GM21576 (cell line): ENCODE results near the gene PIK3CA.
"Not testable (repeated sequence)": the region's sequence is repeated elsewhere in the genome, so short reads cannot be mapped to it uniquely, and the experiment has no call there.

Experiments used
- ATAC-seq: cut with Tn5 transposase; IDR thresholded peaks from one replicate; pipeline ENCODE4 v1.9.1; 2021; ENCODE audit warnings: mild to moderate bottlenecking, moderate library complexity; ENCODE audit not compliant: unreplicated experiment

Gene PIK3CA

DNA sequence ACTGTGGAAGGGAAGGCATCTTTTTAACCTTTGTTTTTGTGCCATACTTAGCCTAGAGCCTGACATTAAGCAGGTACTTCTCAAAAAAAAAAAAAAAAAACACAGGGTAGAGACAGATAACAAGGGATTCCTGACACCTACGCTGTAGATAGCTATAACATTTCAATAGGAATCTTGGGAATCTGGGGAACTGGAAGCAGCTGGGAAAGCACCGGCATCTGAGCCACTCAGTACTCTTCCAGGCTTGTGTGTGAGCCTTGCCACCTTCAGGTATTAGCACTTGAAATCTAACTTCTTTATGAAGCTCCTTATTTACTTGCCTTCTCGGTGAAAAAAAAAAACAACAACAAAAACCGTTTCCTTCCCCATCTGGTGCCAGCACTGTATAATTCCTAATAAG is 46.8 kb downstream of the PIK3CA start:
- no peak for ATAC-seq

DNA sequence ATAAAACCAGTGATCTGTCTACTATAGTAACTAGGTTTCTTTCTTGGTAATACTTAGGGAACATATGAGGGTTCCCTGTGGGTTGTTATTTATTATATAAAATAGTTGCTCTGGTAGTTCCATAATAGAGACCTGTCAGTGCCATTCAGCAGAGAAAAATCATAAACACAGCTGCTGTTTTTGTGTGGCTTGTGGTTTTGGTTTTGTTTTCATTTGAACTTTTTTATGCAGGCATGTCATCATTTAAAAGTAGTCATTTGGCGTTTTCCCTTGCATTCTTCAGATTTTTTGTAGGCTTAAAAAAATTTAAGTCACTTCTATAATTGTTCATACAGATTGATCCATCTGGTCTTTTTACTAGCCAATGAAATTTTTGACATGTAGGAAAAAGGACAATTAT is 47.9 kb downstream of the PIK3CA start:
- ATAC-seq = peak; percentile 86

DNA sequence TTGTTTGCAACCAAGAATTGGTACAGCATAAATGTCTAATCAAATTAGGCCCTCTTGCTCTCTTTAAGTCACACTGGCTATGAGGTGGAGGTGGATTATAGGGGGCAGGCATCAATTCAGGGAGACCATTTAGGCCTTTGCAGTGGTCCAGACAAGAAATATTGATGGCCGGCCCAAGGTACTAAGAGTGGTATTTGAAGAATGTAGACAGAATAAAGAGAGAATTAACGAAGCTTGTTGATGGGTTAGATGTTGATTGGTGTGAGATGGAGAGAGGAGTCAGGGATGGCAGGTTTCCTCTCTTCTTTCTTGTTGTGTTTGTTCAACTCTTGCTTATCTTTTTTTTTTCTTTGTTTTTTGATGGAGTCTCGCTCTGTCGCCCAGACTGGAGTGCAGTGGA is 48.5 kb downstream of the PIK3CA start:
- ATAC-seq = no peak

DNA sequence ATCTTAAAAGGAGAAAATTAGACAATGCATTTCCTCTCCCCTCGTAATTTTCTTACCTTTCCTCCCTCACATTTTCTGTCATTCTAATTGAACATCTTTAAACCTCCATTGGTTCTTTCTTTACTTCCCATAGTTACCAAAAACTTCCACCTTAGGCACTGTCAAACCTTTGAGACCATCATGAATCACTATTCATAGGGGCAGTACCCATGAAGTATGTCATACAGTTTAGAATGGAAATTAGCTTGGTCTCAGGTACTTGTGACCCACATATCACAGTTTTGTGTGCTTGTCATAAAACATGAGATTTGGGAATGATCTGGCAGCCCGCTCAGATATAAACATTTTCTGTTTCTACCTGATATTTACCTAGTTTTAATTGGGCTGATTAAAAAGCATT is 52.6 kb downstream of the PIK3CA start:
- no peak for ATAC-seq

- not testable (repeated sequence) for ATAC-seq
These were observed 67.4 kb downstream of the PIK3CA start for GRCh38 chr3:179215550-179215949.

GRCh38 chr3:179218213-179218612 is 70.1 kb downstream of the PIK3CA start:
- not testable (repeated sequence) for ATAC-seq

DNA sequence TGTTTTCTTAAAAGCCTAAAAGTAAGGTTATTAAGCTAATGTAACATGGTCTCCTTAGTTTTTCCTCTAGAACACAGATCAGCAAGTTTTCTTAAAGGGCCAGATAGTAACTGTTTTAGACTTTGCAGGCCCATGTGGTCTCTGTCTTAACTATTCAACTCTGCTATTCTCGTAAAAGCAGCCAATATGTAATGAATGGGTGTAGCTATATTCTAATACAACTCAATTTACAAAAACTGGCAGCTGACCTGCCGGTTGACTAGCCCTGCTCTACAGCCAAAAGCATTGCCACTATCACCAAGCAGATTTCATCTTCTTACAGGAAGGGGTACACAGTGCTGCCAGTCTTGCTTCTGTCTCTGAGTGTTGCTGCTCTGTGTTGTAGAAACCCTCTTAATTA is 75.4 kb downstream of the PIK3CA start:
- no peak for ATAC-seq

GRCh38 chr3:179224584-179224983 is 76.4 kb downstream of the PIK3CA start:
- ATAC-seq = no peak

DNA sequence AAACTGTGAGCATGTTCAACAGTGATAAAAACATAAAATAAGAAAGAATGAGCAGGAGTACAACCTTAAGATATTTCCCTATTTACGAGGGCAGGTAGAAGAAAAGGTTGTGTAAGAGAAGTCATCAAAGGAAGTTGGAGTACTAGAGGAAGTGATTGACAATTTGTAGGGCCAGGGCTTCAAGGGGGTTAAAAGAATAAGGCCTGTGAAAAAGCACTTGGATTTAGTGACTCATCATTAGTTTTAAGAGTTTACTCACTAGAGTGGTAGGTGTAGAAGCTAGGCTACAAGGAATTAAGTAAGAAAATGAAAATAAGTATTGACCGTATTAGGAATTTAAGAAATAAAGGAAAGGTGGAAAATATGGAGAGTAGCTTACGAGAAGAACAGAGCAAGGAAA is 79.2 kb downstream of the PIK3CA start:
- no peak for ATAC-seq

- no peak for ATAC-seq
These were observed 81.0 kb downstream of the PIK3CA start for GRCh38 chr3:179229177-179229576.

DNA sequence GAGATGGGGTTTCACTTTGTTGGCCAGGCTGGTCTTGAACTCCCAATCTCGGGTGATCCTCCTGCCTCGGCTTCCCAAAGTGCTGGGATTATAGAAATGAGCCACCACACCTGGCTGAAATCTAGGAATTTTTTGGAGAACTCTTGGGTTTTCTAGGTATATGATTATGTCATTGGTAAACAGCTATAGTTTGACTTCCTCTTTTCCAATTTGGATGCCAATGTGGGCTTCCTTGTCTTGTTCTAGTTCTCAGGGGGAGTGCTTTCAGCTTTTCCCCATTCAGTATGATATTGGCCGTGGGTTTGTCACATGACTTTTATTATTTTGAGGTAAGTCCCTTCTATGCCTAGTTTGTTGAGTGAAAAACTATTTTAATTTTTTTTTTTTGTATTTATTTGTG is 84.9 kb downstream of the PIK3CA start:
- no peak for ATAC-seq

- no peak for ATAC-seq
These were observed 86.0 kb downstream of the PIK3CA start for GRCh38 chr3:179234199-179234598.

GRCh38 chr3:179236669-179237301 is 88.6 kb downstream of the PIK3CA start:
- ATAC-seq = peak; percentile 82

- ATAC-seq = peak; percentile 37
These were observed 92.1 kb downstream of the PIK3CA start for GRCh38 chr3:179240299-179240698.

GRCh38 chr3:179242859-179243258 is 94.7 kb downstream of the PIK3CA start:
- ATAC-seq = not testable (repeated sequence)

- no peak for ATAC-seq
These were observed 96.7 kb downstream of the PIK3CA start for GRCh38 chr3:179244878-179245277.

DNA sequence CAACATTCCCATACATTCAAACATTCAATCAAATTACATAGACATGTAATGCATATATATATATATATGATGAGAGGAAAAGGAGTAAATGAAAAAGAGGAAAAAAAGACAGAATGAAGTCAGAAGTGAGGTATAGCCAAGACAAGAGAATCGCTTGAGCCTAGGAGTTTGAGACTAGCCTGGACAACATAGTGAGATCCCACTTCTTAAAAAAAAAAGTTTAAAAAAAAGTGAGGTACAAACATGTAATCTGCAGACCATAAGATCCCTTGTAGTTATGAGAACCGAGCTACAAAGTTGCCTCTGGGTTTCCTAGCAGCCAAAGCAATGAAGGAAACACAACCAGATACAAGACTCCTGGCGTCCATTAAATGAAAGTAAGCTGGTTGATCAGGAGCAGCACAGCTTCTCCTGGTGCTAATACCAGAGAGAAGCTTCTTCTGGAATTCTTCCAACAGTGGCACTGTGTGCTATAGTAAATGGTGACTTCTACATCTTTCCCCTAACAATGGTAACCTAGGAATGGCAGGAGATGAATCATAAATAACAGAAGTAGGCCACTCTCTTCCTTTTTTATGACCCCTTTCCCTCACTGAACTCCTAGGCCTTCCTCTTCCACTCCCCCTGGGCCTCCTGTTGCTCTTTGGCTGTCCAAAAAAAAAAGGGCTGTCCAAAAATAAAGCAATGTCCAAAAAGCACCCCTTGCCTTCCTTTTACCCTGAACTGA is 99.3 kb downstream of the PIK3CA start:
- no peak for ATAC-seq

DNA sequence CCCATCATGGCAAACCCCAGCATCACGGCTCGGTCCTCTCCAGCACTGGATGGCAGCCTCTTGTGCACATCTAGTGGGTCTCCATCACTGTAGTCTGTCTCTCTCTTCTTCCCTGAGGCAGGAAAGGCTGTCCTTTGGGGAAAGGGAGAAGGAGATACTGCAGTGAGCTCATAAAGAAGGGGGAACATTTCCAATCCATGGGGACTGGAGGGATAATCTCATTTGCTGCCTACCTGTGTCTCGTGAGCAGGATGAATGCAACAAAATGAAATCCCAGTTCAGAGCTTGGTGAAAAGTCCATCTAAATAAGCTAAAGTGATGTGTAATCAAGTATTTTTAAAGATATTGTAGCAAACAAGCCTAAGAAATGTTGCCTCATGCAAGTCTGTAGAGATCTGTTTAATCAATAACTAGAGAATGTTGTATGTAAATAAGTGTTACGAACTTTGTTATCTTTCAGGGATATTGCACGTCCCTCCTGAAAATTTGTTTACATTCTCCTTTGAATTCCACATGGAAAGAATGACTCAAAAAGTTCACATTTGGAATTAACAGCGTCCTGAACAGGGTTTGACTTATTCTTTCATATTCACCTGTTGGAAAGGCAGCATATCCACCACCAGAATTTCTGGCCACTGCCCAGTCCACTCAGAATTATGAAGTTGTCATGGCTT is 102.8 kb downstream of the PIK3CA start, which contains the start of gene KCNMB3:
TSS of gene KCNMB3 (minus strand) at position 312 of the 674 bp plus-strand sequence. CDS start at position 188, 124 bp downstream.
- ATAC-seq = no peak

DNA sequence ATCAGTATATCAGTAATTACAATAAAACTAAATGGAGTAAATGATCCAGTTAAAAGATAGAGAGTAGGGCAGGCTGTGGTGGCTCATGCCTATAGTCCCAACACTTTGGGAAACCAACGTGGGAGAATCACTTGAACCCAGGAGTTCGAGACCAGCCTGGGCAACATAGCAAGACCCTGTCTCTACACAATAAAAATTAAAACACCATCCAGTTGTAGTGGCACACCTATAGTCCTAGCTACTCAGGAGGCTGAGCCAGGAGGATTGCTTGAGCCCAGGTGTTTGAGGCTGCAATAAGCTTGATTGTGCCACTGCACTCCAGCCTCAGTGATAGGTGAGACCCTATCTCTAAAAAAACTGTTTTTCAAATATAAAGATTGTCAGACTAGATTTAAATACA is 108.7 kb downstream of the PIK3CA start:
- ATAC-seq = no peak

GRCh38 chr3:179257742-179258141 is 109.6 kb downstream of the PIK3CA start:
- ATAC-seq = not testable (repeated sequence)

- ATAC-seq = no peak
These were observed 110.7 kb downstream of the PIK3CA start for GRCh38 chr3:179258820-179259219.
